Kidney (tissue), 14 donors: ENCODE measurements around the gene RPLP1. TPM values are rescaled to one million over a fixed set of nuclear protein-coding genes. Genes with fewer than 3 reads are reported as not detected.
"Not testable (repeated sequence)": the region's sequence is repeated elsewhere in the genome, so short reads cannot be mapped to it uniquely, and the experiment has no call there.

Experiments
- DNase-seq, 5 donors: peaks; one replicate each; pipeline ENCODE4 v3.0.0-alpha.2; 2013 to 2020
- FAIRE-seq: peaks from 2 replicates; lab custom pipeline; 2012; peaks lifted over from hg19 to GRCh38; lab: Jason Lieb, UNC
- H3K27ac ChIP-seq, 2 donors: one replicate each; pipeline ENCODE4 v1.7.0; 2013; ENCODE audit warnings: low read depth in 2 of 2, low read length in 2 of 2, inconsistent platforms in 1 of 2
- H3K27me3 ChIP-seq: one replicate; pipeline ENCODE4 v1.7.1; 2013; ENCODE audit warnings: low read length, inconsistent platforms; ENCODE audit not compliant: control insufficient read depth, insufficient read depth
- H3K36me3 ChIP-seq, 3 donors: one replicate each; pipeline versions ENCODE4 v1.7.0 to v1.7.1; 2013; ENCODE audit warnings: low read length in 3 of 3, control low read depth in 1 of 3, inconsistent platforms in 1 of 3; ENCODE audit not compliant: insufficient read depth in 3 of 3, control insufficient read depth in 2 of 3
- H3K4me1 ChIP-seq, 3 donors: one replicate each; pipeline versions ENCODE4 v1.7.0 to v1.7.1; 2013; ENCODE audit warnings: low read length in 3 of 3, inconsistent platforms in 1 of 3, low read depth in 1 of 3; ENCODE audit not compliant: control insufficient read depth in 2 of 3, insufficient read depth in 2 of 3
- H3K4me3 ChIP-seq, 3 donors: one replicate each; pipeline versions ENCODE4 v1.7.0 to v1.8.1; 2013; ENCODE audit warnings: low read length in 3 of 3, control low read depth in 1 of 3, inconsistent platforms in 1 of 3
- H3K9ac ChIP-seq, 3 donors: one replicate each; pipeline versions ENCODE4 v1.7.0 to v1.7.1; 2013; ENCODE audit warnings: low read length in 3 of 3, control low read depth in 1 of 3, inconsistent platforms in 1 of 3
- H3K9me3 ChIP-seq, 3 donors: one replicate each; pipeline versions ENCODE4 v1.7.0 to v1.7.1; 2013; ENCODE audit warnings: low read length in 3 of 3, control low read depth in 1 of 3, inconsistent platforms in 1 of 3; ENCODE audit not compliant: control insufficient read depth in 2 of 3, insufficient read depth in 1 of 3
- intact Hi-C: fragments of 100-400 bp; cut with DNase I; formaldehyde crosslinking; loops from one replicate; pipeline ENCODE4 v1.11.1; 2022
- polyA plus RNA-seq: library from polyadenylated mRNA; stranded (reverse); fragments of 350-450 nt; fragmentation: Illumina TruSeq; extraction: RNeasy Lipid Tissue Mini Kit (QIAGEN cat#74804); gene quantifications from one replicate; pipeline ENCODE4 v1.2.3, GENCODE V29; 2014; ENCODE audit warnings: low read depth, low replicate concordance; ENCODE audit not compliant: insufficient read depth
- total RNA-seq: library from RNA; stranded (reverse); fragmentation: NEBNext Ultra II Directional; extraction: Animal tissue kit (Norgen Biotek cat#: 25700); gene quantifications from one replicate; pipeline ENCODE4 v1.2.1, GENCODE V29; 2021
- TF ChIP-seq, protein P1 (sequence below): IDR thresholded peaks from 3 replicates; pipeline ENCODE4 v1.5.1; 2012; ENCODE audit warnings: mild to moderate bottlenecking, moderate library complexity, borderline replicate concordance; ENCODE audit not compliant: insufficient read depth; ENCODE audit errors: extremely low read depth
- donor health status: control.
- donor health status: control.
- donor health status: control.
- donor health status: control.
- donor health status: control.
- donor health status: DM: yes; HTN: yes; CAD: no.
- donor health status: Normal renal cell carcinoma (clear cell type).

The RPLP1 gene
- total and polyA plus RNA-seq, 2 donors from 2014 or later: 1,303 to 2,805 TPM

DNA sequence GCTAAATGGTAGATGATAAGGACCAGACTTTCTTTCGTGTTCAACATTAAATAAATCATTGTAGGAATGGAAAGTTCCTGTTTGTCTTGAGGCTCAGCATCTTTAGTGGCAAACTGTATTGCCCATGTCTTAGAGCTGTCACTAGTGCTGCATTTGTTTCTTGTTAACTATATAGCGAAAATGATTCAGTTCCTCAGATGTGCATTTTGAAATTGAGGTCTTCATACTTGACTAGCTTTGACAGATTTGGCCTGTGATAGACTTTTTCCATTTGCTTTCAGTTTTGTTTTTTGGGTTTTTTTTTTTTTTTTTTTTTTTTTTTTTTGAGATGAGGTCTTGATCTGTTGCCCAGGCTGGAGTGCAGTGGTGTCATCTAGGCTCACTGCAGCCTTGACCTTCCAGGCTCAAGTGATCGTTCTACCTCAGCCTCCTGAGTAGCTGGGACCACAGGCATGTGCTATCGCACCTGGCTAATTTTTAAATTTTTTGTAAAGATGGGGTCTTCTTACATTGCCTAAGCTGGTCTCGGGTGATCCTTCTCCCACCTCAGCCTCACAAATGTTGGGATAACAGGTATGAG, 9.5 kb upstream of the RPLP1 start:
- DNase-seq (no peak), FAIRE-seq (no peak)
- TF ChIP-seq, protein P1, sequence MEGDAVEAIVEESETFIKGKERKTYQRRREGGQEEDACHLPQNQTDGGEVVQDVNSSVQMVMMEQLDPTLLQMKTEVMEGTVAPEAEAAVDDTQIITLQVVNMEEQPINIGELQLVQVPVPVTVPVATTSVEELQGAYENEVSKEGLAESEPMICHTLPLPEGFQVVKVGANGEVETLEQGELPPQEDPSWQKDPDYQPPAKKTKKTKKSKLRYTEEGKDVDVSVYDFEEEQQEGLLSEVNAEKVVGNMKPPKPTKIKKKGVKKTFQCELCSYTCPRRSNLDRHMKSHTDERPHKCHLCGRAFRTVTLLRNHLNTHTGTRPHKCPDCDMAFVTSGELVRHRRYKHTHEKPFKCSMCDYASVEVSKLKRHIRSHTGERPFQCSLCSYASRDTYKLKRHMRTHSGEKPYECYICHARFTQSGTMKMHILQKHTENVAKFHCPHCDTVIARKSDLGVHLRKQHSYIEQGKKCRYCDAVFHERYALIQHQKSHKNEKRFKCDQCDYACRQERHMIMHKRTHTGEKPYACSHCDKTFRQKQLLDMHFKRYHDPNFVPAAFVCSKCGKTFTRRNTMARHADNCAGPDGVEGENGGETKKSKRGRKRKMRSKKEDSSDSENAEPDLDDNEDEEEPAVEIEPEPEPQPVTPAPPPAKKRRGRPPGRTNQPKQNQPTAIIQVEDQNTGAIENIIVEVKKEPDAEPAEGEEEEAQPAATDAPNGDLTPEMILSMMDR: no peak
- Histone ChIP-seq H3K27me3 (no peaks in the 10 kb centered on the region), H3K9ac (no peak overlapping the region), H3K9me3 (no peaks in the 10 kb centered on the region), H3K4me3 (no peak overlapping the region), H3K36me3 (peaks cover 0 to 13% (median 3%) of the 10 kb centered on the region in 3 donors), H3K4me1 (no peaks in the 10 kb centered on the region), H3K27ac (no peak overlapping the region)
- intact Hi-C loops: no loop called here

DNA sequence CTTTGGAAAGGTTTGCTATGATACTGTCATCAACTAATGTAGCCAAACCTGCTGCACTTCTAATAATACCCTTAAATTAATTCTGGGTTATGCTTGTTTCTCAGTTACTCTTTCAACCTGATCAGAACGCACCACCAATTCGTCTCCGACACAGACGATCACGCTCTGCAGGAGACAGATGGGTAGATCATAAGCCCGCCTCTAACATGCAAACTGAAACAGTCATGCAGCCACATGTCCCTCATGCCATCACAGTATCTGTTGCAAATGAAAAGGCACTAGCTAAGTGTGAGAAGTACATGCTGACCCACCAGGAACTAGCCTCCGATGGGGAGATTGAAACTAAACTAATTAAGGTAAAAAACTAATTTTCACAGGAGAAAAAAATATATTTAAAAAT, 7.9 kb upstream of the RPLP1 start:
- Histone ChIP-seq H3K9ac (no peak overlapping the region), H3K36me3 (peaks cover 0 to 13% (median 3%) of the 10 kb centered on the region in 3 donors), H3K4me3 (no peak overlapping the region), H3K27ac (no peak overlapping the region), H3K9me3 (no peaks in the 10 kb centered on the region), H3K27me3 (no peaks in the 10 kb centered on the region), H3K4me1 (no peaks in the 10 kb centered on the region)
- TF ChIP-seq, protein P1: no peak
- intact Hi-C loops: no loop called here
- DNase-seq: no peak
- no peak for FAIRE-seq

DNA sequence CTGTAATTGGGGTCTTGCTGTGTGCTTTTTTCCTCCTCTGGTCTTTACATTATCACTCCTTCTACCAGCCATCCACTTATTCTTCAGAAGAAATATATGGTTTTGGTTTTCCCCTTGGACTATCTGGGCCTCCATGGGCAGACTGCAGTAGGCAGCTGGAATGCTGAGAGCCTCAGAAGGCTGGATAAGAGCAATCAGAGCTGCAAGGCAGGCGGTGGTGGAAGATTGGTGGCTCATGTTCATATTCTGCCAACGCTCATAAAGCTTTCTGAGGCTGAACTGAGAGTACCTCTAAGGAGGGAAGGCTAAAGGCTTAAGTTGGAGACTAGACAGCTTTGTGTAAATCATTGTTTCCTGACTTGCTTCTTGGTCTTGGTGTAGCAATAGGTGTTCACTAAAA, 5.7 kb upstream of the RPLP1 start:
- FAIRE-seq (no peak), DNase-seq (no peak)
- Histone ChIP-seq H3K27ac (no peak overlapping the region), H3K9me3 (no peaks in the 10 kb centered on the region), H3K4me1 (peaks cover 0 to 2% (median 1%) of the 10 kb centered on the region in 3 donors), H3K36me3 (peaks cover 0 to 13% (median 3%) of the 10 kb centered on the region in 3 donors), H3K9ac (no peak overlapping the region), H3K4me3 (no peak overlapping the region), H3K27me3 (no peaks in the 10 kb centered on the region)
- intact Hi-C loops: no loop called here
- TF ChIP-seq, protein P1: no peak

GRCh38 chr15:69450221-69450620, 2.4 kb upstream of the RPLP1 start:
- H3K9ac ChIP-seq, H3K27me3 ChIP-seq, H3K9me3 ChIP-seq, DNase-seq, H3K4me3 ChIP-seq, H3K27ac ChIP-seq, intact Hi-C loops, FAIRE-seq: not testable (repeated sequence)
- peaks cover 0 to 15% (median 3%) of the 10 kb centered on the region in 3 donors for H3K36me3 ChIP-seq
- H3K4me1 ChIP-seq: peaks cover 0 to 12% (median 3%) of the 10 kb centered on the region in 3 donors
